HG03280 (cell line): Measurements from ENCODE around the gene CCDC179.

Source experiments
- ATAC-seq: cut with Tn5 transposase; IDR thresholded peaks from one replicate; pipeline ENCODE4 v1.9.1; 2021; ENCODE audit warnings: mild to moderate bottlenecking, moderate library complexity; ENCODE audit not compliant: unreplicated experiment

CCDC179 gene

DNA sequence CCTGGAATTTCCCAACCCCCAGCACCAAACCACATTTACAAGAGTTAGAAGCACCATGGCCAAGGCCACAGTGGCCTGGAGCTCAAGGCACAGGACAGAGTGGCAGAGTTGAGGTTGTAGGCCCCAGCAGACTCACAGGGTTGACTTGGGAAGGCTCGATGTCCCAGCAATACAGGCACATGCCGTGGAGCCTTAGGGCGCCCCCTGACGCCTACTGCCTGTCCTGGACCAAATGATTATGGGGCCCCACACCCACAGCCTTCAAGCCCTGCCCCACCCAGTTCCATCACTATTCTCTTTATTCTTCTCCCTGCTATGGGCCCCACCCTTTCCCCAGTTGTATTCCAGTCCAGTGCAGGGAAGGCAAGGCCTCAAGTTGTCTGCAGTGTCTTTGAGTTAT is at the start of gene CCDC179:
TSS of gene CCDC179 (minus strand) at position 234 of the 400 bp plus-strand sequence. CDS start at position 181, 53 bp downstream.
- ATAC-seq: no peak

- no peak for ATAC-seq
Observed at GRCh38 chr11:22903782-22904181, 43.5 kb upstream of the CCDC179 start.

DNA sequence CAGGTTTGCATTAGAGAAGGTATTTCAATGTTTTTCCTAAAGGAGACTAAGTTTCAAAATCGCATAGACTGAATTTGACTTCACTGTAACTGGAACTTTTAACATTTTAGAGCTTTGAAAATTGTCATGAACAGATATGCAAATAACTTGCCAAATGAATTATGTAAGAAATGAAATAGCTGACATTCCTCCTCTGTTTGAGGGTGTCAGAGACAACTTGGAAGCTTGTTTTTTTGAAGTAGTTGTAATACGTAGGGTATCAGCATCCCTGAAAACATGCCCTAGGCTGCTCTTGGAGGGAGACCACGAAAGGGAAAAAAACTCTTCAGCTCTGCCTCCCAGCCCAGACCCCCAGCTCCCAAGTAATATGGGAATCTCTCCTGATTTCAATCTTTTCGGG is 41.3 kb upstream of the CCDC179 start:
- ATAC-seq: no peak

DNA sequence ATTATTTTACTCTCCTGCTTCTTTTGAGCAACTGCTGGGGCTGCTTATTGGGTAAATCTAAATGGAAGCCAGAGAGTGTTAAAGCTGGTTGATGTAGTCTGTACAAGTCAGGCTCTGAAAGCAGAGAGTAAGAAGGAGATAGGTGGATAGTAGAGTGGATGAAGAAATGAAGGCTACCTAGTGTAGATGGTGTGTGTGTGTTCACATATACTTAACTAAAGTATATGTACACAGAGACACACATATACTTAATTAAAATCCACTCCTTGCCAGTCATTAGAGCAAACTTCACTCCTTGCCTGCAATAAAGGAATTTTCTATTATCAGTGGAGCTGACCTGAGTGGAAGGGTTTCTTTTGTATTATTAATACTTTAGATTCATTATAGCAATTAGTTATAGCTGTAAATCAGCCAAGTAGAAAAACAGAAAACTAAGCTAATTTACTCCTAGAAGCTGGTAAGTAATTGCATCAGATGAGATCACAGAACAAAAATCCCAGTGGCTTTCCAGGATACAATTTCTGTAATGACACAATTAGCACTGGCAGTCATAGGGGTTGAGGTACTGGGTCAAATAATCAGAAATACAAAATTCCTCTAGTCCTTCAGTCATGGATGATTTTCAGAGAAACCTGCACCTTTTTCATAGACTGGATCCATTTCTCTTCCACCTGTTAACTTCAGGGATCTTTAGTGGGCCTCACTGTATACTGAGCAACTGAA is 40.7 kb upstream of the CCDC179 start:
- ATAC-seq: no peak

- no peak for ATAC-seq
Observed at GRCh38 chr11:22898036-22898435, 37.8 kb upstream of the CCDC179 start.

- ATAC-seq: no peak
Observed at GRCh38 chr11:22890227-22890626, 30.0 kb upstream of the CCDC179 start.

DNA sequence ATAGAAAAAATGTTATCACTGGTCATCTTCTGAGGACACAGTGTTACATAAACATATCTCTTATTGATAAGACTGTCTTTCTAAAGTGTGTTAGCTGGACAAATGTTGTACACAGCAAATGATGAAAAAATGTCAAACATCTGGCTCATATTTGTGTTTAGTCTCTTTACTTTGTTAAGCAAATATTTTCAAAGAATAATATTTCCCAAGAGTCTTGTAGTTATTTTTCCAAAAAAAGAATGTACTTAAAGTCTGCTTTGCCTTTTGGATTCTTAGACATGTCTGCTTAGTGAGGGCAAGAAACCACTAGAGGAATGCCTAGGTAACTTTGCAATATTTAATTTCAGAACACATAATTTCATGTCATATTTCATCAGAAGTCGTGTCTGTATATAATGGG is 23.9 kb upstream of the CCDC179 start:
- no peak for ATAC-seq

DNA sequence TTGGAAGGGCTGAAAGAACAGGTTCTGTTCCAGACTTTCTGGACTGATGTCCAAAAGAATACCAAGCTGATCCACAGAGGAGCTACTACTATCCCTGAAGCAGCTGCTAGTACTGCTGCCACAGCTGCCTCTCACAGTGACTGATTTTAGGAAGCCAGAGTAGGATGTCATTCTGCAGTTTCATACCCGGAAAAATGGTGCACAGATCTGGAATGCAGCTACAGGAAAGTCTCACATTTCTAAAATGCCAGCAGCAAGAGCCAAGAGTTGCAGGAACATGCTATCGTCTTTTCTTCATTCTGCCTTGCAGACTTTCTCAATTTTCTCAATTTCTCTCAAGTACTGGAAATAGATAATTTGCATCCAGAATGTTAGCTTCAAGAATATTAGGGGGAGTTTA is 19.4 kb upstream of the CCDC179 start:
- ATAC-seq: no peak

GRCh38 chr11:22878604-22879003 is 18.3 kb upstream of the CCDC179 start:
- no peak for ATAC-seq

DNA sequence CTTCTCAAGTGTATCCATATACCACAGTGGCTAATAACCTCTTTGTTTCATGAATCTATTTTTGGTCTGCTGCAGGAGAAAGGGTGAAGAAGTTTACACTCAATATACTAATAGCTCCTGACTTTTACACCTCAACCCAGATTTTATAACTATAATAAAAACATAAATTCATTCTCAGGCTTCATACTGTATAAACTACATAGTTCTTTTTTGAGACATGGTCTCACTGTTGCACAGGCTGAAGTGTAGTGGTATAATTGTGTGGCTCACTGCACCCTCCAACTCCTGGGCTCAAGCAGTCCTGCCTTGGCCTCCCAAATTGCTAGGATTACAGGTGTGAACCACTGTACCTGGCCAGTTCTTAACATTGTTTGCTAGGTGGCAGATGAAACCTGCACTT is 17.8 kb upstream of the CCDC179 start:
- ATAC-seq: no peak

- peak; percentile 98 for ATAC-seq
Observed at GRCh38 chr11:22875869-22876473, 15.7 kb upstream of the CCDC179 start.

GRCh38 chr11:22869325-22869724 is 9.1 kb upstream of the CCDC179 start:
- ATAC-seq: no peak

- ATAC-seq: no peak
Observed at GRCh38 chr11:22859756-22860155, 518 bp downstream of the CCDC179 start.

- no peak for ATAC-seq
Observed at GRCh38 chr11:22851477-22851876, 8.8 kb downstream of the CCDC179 start.

DNA sequence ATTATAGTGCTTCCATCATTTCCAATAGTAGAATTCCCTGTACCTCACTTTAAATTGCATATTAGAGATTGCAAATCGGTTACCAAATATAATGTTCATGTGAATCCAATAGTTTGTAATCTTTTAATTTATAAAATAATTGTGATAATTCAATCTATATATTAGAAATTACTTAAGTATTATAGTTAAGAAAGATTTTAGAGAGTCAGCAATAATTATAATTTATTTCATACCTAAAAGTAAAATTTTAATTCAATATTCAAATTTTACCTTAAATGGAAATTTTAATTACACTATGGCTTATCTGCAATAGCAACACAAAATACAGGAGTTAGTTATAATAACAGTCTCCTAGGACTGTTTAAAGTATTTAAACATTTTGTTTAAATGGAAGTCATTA is 13.5 kb downstream of the CCDC179 start:
- no peak for ATAC-seq

DNA sequence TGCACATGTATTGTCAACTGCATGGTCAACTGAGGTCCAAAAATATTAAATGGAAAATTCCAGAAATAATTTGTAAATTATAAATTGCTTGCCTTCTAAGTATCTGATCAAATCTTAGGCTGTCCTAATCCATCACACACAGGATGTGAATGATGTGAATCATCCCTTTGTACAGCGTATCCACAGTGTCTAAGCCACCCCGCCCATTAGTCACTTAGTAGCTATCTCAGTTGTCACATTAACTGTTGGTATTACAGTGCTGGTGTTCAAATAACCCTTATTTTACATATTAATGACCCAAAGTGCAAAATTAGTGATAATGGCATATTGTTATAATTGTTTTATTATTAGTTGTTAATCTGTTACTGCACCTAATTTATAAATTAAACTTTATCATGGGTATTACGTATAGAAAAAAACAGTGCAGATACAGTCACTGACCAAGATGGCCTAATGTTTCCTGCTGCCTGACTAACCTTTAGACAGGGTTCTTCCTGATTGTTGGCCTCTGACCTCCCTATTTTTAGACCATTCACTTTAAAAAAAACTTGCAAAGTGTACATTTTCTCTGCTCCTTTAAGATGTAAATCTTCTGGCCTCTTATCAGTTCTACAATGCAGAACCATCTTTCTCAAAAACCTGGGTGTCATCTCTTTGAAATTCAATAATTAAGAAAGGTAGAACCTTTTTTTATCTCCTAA is 27.8 kb downstream of the CCDC179 start:
- no peak for ATAC-seq

DNA sequence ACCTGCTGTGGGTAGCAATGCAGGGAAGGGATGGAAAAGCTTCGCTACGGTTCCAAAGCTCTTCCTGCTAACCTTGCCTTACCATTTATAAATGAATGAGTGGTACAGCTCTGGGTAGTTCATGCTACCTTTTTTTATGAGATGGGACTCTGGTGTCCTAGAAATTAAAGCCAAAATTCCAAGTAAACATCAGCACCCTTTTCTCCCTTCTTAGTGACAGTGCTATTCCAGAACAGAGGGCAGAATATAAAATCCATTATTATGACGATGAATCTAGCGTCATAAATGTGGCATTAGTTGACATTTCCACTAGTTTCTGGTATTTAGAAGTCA is 30.2 kb downstream of the CCDC179 start:
- no peak for ATAC-seq

- ATAC-seq: peak; percentile 94
Observed at GRCh38 chr11:22829231-22830081, 30.8 kb downstream of the CCDC179 start, which contains the start of gene SVIP. Gene SVIP (minus strand): TSS chr11:22829801. CDS start chr11:22829748, 53 bp downstream.

GRCh38 chr11:22828373-22828772 is 31.9 kb downstream of the CCDC179 start:
- no peak for ATAC-seq

- no peak for ATAC-seq
Observed at GRCh38 chr11:22822203-22822602, 38.1 kb downstream of the CCDC179 start.

DNA sequence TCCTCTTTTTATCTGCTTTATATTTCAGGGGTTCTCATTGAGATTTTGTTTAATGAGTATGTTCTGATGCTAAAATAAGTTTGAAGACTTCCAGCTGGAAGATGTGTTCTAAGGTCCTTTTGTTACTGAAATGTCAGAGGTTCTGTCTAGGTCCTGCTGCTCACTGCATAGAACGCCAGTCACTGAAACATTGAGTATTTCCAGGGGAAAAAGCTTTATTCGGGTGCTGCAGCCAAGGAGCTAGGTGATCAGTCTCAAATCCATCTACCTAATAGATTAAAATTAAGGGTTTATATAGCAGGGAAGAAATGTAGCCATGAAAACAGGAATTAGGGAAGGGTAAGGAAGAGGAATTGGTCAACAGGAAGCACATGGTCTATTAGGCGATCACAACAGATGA is 50.4 kb downstream of the CCDC179 start:
- ATAC-seq: no peak
